Renal cortex interstitium (tissue), 11 donors: ENCODE measurements around the gene DEUP1. TPM values are rescaled to one million over a fixed set of nuclear protein-coding genes. Genes with fewer than 3 reads are reported as not detected.

Source experiments
- DNase-seq, 11 donors: peaks; one replicate each; pipeline ENCODE4 v3.0.0-alpha.2; 2013; ENCODE audit warnings: low read depth in 9 of 11, low spot score in 4 of 11; ENCODE audit errors: extremely low read depth in 1 of 11
- polyA plus RNA-seq, 3 donors: library from polyadenylated mRNA; unstranded; fragments of 120-200 nt; gene quantifications; one replicate each; pipeline ENCODE4 v1.2.1, GENCODE V29; 2013; ENCODE audit not compliant: insufficient read length in 3 of 3

DEUP1 gene
- polyA plus RNA-seq, 3 donors, result 0.86 to 1.9 (median 1.2) TPM

- DNase-seq, result no peak
These were observed 134.5 kb downstream of the DEUP1 start for GRCh38 chr11:93464927-93465540.

- DNase-seq, result no peak
These were observed 136.5 kb downstream of the DEUP1 start for GRCh38 chr11:93467054-93467453.

- no peak for DNase-seq
These were observed 137.7 kb downstream of the DEUP1 start for GRCh38 chr11:93468290-93468689.

GRCh38 chr11:93474123-93474522, 143.6 kb downstream of the DEUP1 start:
- DNase-seq, result no peak

- DNase-seq, result no peak
These were observed 146.3 kb downstream of the DEUP1 start for GRCh38 chr11:93476796-93477195.

GRCh38 chr11:93477684-93478234, 147.2 kb downstream of the DEUP1 start:
- DNase-seq, result no peak

GRCh38 chr11:93478841-93479240, 148.3 kb downstream of the DEUP1 start:
- DNase-seq, result no peak

GRCh38 chr11:93480256-93480655, 149.7 kb downstream of the DEUP1 start:
- DNase-seq, result no peak

GRCh38 chr11:93480756-93481155, 150.2 kb downstream of the DEUP1 start:
- DNase-seq, result no peak

- no peak for DNase-seq
These were observed 150.7 kb downstream of the DEUP1 start for GRCh38 chr11:93481279-93481678.

- no peak for DNase-seq
These were observed 151.2 kb downstream of the DEUP1 start for GRCh38 chr11:93481696-93482095.

- DNase-seq, result no peak
These were observed 152.0 kb downstream of the DEUP1 start for GRCh38 chr11:93482556-93482955.

GRCh38 chr11:93484716-93485115, 154.2 kb downstream of the DEUP1 start:
- DNase-seq, result no peak

- no peak for DNase-seq
These were observed 155.4 kb downstream of the DEUP1 start for GRCh38 chr11:93485983-93486382.

- DNase-seq, result no peak
These were observed 156.5 kb downstream of the DEUP1 start for GRCh38 chr11:93487032-93487483.

Other genes starting within 250 kb of the DEUP1 start
- 10 to 100 TPM; 14.4 to 20.6 (median 20.4) TPM for gene SLC36A4, start 132.8 kb upstream of the DEUP1 start, polyA plus RNA-seq
- 10 to 100 TPM; 14.9 to 20.5 (median 18.5) TPM for gene SMCO4, start 212.6 kb downstream of the DEUP1 start, polyA plus RNA-seq